Skeletal muscle tissue (tissue), 4 donors: ENCODE results near the gene FAM221A. TPM values are rescaled to one million over a fixed set of nuclear protein-coding genes. Genes with fewer than 3 reads are reported as not detected.

Source experiments
- H3K27ac ChIP-seq: one replicate; pipeline ENCODE4 v1.7.0; 2013; ENCODE audit warnings: mild to moderate bottlenecking, low read depth, low read length, inconsistent platforms
- H3K27me3 ChIP-seq, 3 donors: one replicate each; pipeline ENCODE4 v1.7.0; 2013; ENCODE audit warnings: low read length in 3 of 3; ENCODE audit not compliant: control insufficient read depth in 3 of 3, insufficient read depth in 3 of 3
- H3K36me3 ChIP-seq, 3 donors: one replicate each; pipeline ENCODE4 v1.7.0; 2013; ENCODE audit warnings: low read length in 3 of 3; ENCODE audit not compliant: control insufficient read depth in 3 of 3, insufficient read depth in 3 of 3
- H3K4me1 ChIP-seq, 3 donors: one replicate each; pipeline ENCODE4 v1.7.0; 2013; ENCODE audit warnings: low read length in 3 of 3, mild to moderate bottlenecking in 3 of 3; ENCODE audit not compliant: control insufficient read depth in 3 of 3, insufficient read depth in 3 of 3
- H3K4me3 ChIP-seq, 3 donors: one replicate each; pipeline ENCODE4 v1.7.0; 2013; ENCODE audit warnings: low read length in 3 of 3
- H3K9ac ChIP-seq, 3 donors: one replicate each; pipeline ENCODE4 v1.7.0; 2013; ENCODE audit warnings: low read length in 3 of 3, mild to moderate bottlenecking in 3 of 3, moderate library complexity in 2 of 3, low read depth in 1 of 3
- H3K9me3 ChIP-seq, 3 donors: one replicate each; pipeline ENCODE4 v1.7.0; 2013; ENCODE audit warnings: low read length in 3 of 3; ENCODE audit not compliant: control insufficient read depth in 3 of 3
- total RNA-seq: library from RNA; depleted of rRNA; stranded (reverse); fragments of >200 nt; gene quantifications from one replicate; pipeline ENCODE4 v1.2.3, GENCODE V29; 2014
- donor health status: Osteomylitis.

The FAM221A gene
- total RNA-seq, 1 donor from 2014 or later = 0.52 TPM

GRCh38 chr7:23696916-23697441, 17.0 kb downstream of the FAM221A start:
- peaks cover 3 to 10% (median 5%) of the 10 kb centered on the region in 3 donors for H3K36me3 ChIP-seq
- H3K4me3 ChIP-seq = no peak overlapping the region
- H3K27me3 ChIP-seq = no peaks in the 10 kb centered on the region
- no peaks in the 10 kb centered on the region for H3K4me1 ChIP-seq
- H3K27ac ChIP-seq = no peak overlapping the region
- no peak overlapping the region for H3K9ac ChIP-seq
- H3K9me3 ChIP-seq = no peaks in the 10 kb centered on the region

- no peak overlapping the region for H3K4me3 ChIP-seq
- H3K4me1 ChIP-seq = no peaks in the 10 kb centered on the region
- H3K9ac ChIP-seq = no peak overlapping the region
- H3K27ac ChIP-seq = no peak overlapping the region
- H3K27me3 ChIP-seq = no peaks in the 10 kb centered on the region
- H3K36me3 ChIP-seq = peaks cover 5 to 11% (median 7%) of the 10 kb centered on the region in 3 donors
- no peaks in the 10 kb centered on the region for H3K9me3 ChIP-seq
Measured at GRCh38 chr7:23698822-23699221, 18.8 kb downstream of the FAM221A start.

- H3K9me3 ChIP-seq = no peaks in the 10 kb centered on the region
Measured at GRCh38 chr7:23700046-23700445, 20.0 kb downstream of the FAM221A start.

GRCh38 chr7:23709081-23709750, 29.2 kb downstream of the FAM221A start:
- Histone ChIP-seq H3K9me3 (peaks cover 0 to 8% (median 3%) of the 10 kb centered on the region in 3 donors), H3K27me3 (no peaks in the 10 kb centered on the region), H3K4me3 (no peak overlapping the region), H3K4me1 (no peaks in the 10 kb centered on the region), H3K9ac (no peak overlapping the region), H3K36me3 (peaks cover 0 to 4% (median 0%) of the 10 kb centered on the region in 3 donors), H3K27ac (no peak overlapping the region)

More at GRCh38 chr7:23700046-23700445, 20.0 kb downstream of the FAM221A start:
- no peak overlapping the region for H3K27ac ChIP-seq
- H3K9ac ChIP-seq = no peak overlapping the region
- H3K27me3 ChIP-seq = no peaks in the 10 kb centered on the region
- H3K36me3 ChIP-seq = peaks cover 5 to 9% (median 7%) of the 10 kb centered on the region in 3 donors
- H3K4me3 ChIP-seq = no peak overlapping the region
- no peaks in the 10 kb centered on the region for H3K4me1 ChIP-seq

- no peaks in the 10 kb centered on the region for H3K27me3 ChIP-seq
- H3K9me3 ChIP-seq = peaks cover 0 to 8% (median 3%) of the 10 kb centered on the region in 3 donors
- H3K9ac ChIP-seq = no peak within 1 kb of the TSS
- no peak within 1 kb of the TSS for H3K27ac ChIP-seq
- H3K4me1 ChIP-seq = no peaks in the 10 kb centered on the region
- H3K4me3 ChIP-seq = no peak within 1 kb of the TSS
- peaks cover 0 to 4% (median 0%) of the 10 kb centered on the region in 3 donors for H3K36me3 ChIP-seq
Measured at GRCh38 chr7:23710000-23710399, 30.0 kb downstream of the FAM221A start, which contains the start of gene STK31. Gene STK31 (plus strand): TSS chr7:23710219. CDS start chr7:23710286, 67 bp downstream.

GRCh38 chr7:23712368-23713284, 32.6 kb downstream of the FAM221A start:
- H3K9ac ChIP-seq = no peak overlapping the region
- no peak overlapping the region for H3K4me3 ChIP-seq
- H3K27me3 ChIP-seq = no peaks in the 10 kb centered on the region

GRCh38 chr7:23713285-23714149, 33.5 kb downstream of the FAM221A start:
- H3K9me3 ChIP-seq = no peaks in the 10 kb centered on the region
- H3K4me3 ChIP-seq = no peak overlapping the region
- no peaks in the 10 kb centered on the region for H3K36me3 ChIP-seq
- H3K4me1 ChIP-seq = no peaks in the 10 kb centered on the region
- no peaks in the 10 kb centered on the region for H3K27me3 ChIP-seq
- H3K9ac ChIP-seq = no peak overlapping the region
- no peak overlapping the region for H3K27ac ChIP-seq

More at GRCh38 chr7:23712368-23713284, 32.6 kb downstream of the FAM221A start:
- no peaks in the 10 kb centered on the region for H3K9me3 ChIP-seq
- H3K4me1 ChIP-seq = no peaks in the 10 kb centered on the region
- H3K36me3 ChIP-seq = no peaks in the 10 kb centered on the region
- H3K27ac ChIP-seq = no peak overlapping the region

GRCh38 chr7:23714150-23714464, 34.1 kb downstream of the FAM221A start:
- Histone ChIP-seq H3K9ac (no peak overlapping the region), H3K27me3 (no peaks in the 10 kb centered on the region), H3K9me3 (no peaks in the 10 kb centered on the region), H3K27ac (no peak overlapping the region), H3K4me1 (no peaks in the 10 kb centered on the region), H3K36me3 (no peaks in the 10 kb centered on the region), H3K4me3 (no peak overlapping the region)

GRCh38 chr7:23714579-23714978, 34.6 kb downstream of the FAM221A start:
- H3K36me3 ChIP-seq = no peaks in the 10 kb centered on the region
- no peak overlapping the region for H3K9ac ChIP-seq
- no peaks in the 10 kb centered on the region for H3K9me3 ChIP-seq
- no peaks in the 10 kb centered on the region for H3K27me3 ChIP-seq
- H3K4me1 ChIP-seq = no peaks in the 10 kb centered on the region
- no peak overlapping the region for H3K4me3 ChIP-seq
- H3K27ac ChIP-seq = no peak overlapping the region
